ENCODE measurements around the gene GAD1. TPM values are rescaled to one million over a fixed set of nuclear protein-coding genes. Genes with fewer than 3 reads are reported as not detected.
A peak's percentile ranks its signal among the peaks of the same experiment; 100 is the strongest.

The GAD1 gene
- total RNA-seq, 3 donors from 2014 or later, result 0.15 to 0.66 (median 0.48) TPM

DNA sequence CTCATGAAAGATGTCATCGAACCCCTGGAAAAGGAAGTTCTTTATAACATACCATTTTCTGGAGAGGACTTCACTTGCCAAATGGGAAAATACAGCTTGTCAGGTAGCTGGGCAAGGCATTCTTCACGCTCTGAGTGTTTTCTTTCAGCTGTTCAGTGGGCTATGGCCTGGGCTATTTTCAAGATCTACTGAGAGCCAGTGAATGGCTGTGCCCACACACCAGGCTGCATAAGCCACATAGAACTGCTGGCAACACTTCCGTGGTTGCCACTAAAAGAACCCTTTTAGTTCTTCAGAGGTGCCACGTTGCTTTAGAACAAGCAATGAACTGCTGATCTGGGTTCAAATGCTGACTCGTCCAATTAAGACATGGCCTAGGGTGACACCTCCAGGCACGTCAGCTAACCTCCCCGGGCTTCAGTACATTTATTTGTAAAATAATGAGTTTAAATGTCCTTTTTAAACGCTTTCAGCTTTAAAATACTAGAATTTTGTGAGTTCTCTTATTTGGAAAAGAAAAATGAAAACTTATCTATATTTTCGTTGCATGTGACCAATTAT, 75.8 kb downstream of the GAD1 start:
- H3K36me3 ChIP-seq, result no peaks in the 10 kb centered on the region
- H3K9me3 ChIP-seq, result no peaks in the 10 kb centered on the region
- peaks cover 5 to 7% of the 10 kb centered on the region in 2 donors for H3K4me1 ChIP-seq
- TF ChIP-seq, protein P1, sequence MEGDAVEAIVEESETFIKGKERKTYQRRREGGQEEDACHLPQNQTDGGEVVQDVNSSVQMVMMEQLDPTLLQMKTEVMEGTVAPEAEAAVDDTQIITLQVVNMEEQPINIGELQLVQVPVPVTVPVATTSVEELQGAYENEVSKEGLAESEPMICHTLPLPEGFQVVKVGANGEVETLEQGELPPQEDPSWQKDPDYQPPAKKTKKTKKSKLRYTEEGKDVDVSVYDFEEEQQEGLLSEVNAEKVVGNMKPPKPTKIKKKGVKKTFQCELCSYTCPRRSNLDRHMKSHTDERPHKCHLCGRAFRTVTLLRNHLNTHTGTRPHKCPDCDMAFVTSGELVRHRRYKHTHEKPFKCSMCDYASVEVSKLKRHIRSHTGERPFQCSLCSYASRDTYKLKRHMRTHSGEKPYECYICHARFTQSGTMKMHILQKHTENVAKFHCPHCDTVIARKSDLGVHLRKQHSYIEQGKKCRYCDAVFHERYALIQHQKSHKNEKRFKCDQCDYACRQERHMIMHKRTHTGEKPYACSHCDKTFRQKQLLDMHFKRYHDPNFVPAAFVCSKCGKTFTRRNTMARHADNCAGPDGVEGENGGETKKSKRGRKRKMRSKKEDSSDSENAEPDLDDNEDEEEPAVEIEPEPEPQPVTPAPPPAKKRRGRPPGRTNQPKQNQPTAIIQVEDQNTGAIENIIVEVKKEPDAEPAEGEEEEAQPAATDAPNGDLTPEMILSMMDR (IDR thresholded peaks at IDR 0.05), result no peak
- TF ChIP-seq POLR2A (IDR thresholded peaks at IDR 0.05) (no peak), POLR2AphosphoS5 (IDR thresholded peaks at IDR 0.05) (no peak)
- DNase-seq (ENCODE audit: low spot score in 2 of 2), result no peak
- H3K4me3 ChIP-seq, result no peak overlapping the region
- intact Hi-C loops (cut with DNase I; ENCODE audit: low total_unique reads), result no loop called here
- no peaks in the 10 kb centered on the region for H3K27me3 ChIP-seq
- H3K27ac ChIP-seq, result no peak overlapping the region

- intact Hi-C loops (cut with DNase I; ENCODE audit: low total_unique reads), result loop anchor here (5.0 kb wide), 1 partner anchor 1027 kb away; the partner anchor contains the start of gene HAT1
- Histone ChIP-seq H3K4me3 (no peak overlapping the region), H3K9me3 (no peaks in the 10 kb centered on the region), H3K27me3 (no peaks in the 10 kb centered on the region), H3K36me3 (no peaks in the 10 kb centered on the region), H3K27ac (peak overlapping the region; percentile 9 to 43), H3K4me1 (peaks cover 5 to 7% of the 10 kb centered on the region in 2 donors)
- TF ChIP-seq POLR2A (IDR thresholded peaks at IDR 0.05), result no peak
- TF ChIP-seq, protein P1 (IDR thresholded peaks at IDR 0.05), result no peak
- TF ChIP-seq POLR2AphosphoS5 (IDR thresholded peaks at IDR 0.05), result no peak
- no peak for DNase-seq (ENCODE audit: low spot score in 2 of 2)
Observed at GRCh38 chr2:170895023-170895757, 78.5 kb downstream of the GAD1 start.

- intact Hi-C loops (cut with DNase I; ENCODE audit: low total_unique reads), result loop anchor here (5.0 kb wide), 1 partner anchor 1026 kb away; the partner anchor contains the start of gene HAT1
Observed at GRCh38 chr2:170896622-170897021, 79.9 kb downstream of the GAD1 start.

GRCh38 chr2:170897108-170897507, 80.4 kb downstream of the GAD1 start:
- intact Hi-C loops (cut with DNase I; ENCODE audit: low total_unique reads), result loop anchor here (5.0 kb wide), 1 partner anchor 1025 kb away; the partner anchor contains the start of gene HAT1
- TF ChIP-seq, protein P1 (IDR thresholded peaks at IDR 0.05), result no peak
- TF ChIP-seq POLR2A (IDR thresholded peaks at IDR 0.05), result no peak
- no peak for TF ChIP-seq POLR2AphosphoS5 (IDR thresholded peaks at IDR 0.05)
- no peaks in the 10 kb centered on the region for H3K9me3 ChIP-seq
- no peaks in the 10 kb centered on the region for H3K27me3 ChIP-seq
- DNase-seq (ENCODE audit: low spot score in 2 of 2), result no peak
- no peak overlapping the region for H3K27ac ChIP-seq
- peaks cover 5 to 7% of the 10 kb centered on the region in 2 donors for H3K4me1 ChIP-seq
- no peak overlapping the region for H3K4me3 ChIP-seq
- no peaks in the 10 kb centered on the region for H3K36me3 ChIP-seq

More at GRCh38 chr2:170896622-170897021, 79.9 kb downstream of the GAD1 start:
- no peak for TF ChIP-seq POLR2A (IDR thresholded peaks at IDR 0.05)
- H3K9me3 ChIP-seq, result no peaks in the 10 kb centered on the region
- H3K27me3 ChIP-seq, result no peaks in the 10 kb centered on the region
- no peak for DNase-seq (ENCODE audit: low spot score in 2 of 2)
- H3K4me3 ChIP-seq, result no peak overlapping the region
- no peak overlapping the region for H3K27ac ChIP-seq
- no peaks in the 10 kb centered on the region for H3K36me3 ChIP-seq
- peaks cover 5 to 7% of the 10 kb centered on the region in 2 donors for H3K4me1 ChIP-seq

- Histone ChIP-seq H3K4me3 (no peak overlapping the region), H3K9me3 (peaks cover 9 to 24% of the 10 kb centered on the region in 2 donors), H3K27ac (no peak overlapping the region), H3K27me3 (no peaks in the 10 kb centered on the region), H3K4me1 (no peaks in the 10 kb centered on the region), H3K36me3 (no peaks in the 10 kb centered on the region)
- DNase-seq (ENCODE audit: low spot score in 2 of 2), result no peak
- no peak for TF ChIP-seq POLR2A (IDR thresholded peaks at IDR 0.05)
- TF ChIP-seq, protein P1 (IDR thresholded peaks at IDR 0.05), result no peak
- no peak for TF ChIP-seq POLR2AphosphoS5 (IDR thresholded peaks at IDR 0.05)
- intact Hi-C loops (cut with DNase I; ENCODE audit: low total_unique reads), result no loop called here
Observed at GRCh38 chr2:170905864-170906263, 89.2 kb downstream of the GAD1 start.

Other genes starting within 250 kb of the GAD1 start
- 1 to 10 TPM; 1.5 to 7.9 (median 5.8) TPM for gene SP5, start 101.5 kb upstream of the GAD1 start, total RNA-seq
- under 1 TPM in 1 of 3 donors, not detected in 2; 0.80 TPM for gene ERICH2, start 46.5 kb upstream of the GAD1 start, total RNA-seq
- gene GORASP2, start 112.4 kb downstream of the GAD1 start, total RNA-seq, result 10 to 100 TPM; 31.4 to 56.5 (median 45.2) TPM

Data from breast epithelium (tissue), 4 donors.